Ovary (tissue), 3 donors: ENCODE data around the gene SNTA1.

Experiments used
- POLR2A ChIP-seq: fragments of 450-650 bp; IDR thresholded peaks from one replicate; pipeline ENCODE4 v1.6.1; 2017; ENCODE audit warnings: antibody characterized with exemption, mild to moderate bottlenecking, moderate library complexity
- TF ChIP-seq, protein P1 (sequence below), 3 donors: fragments of 450-650 bp in 2 of 3; fragments of 200-600 bp in 1 of 3; IDR thresholded peaks; one replicate each; pipeline versions ENCODE4 v1.5.1 to v1.8.0; 2016 to 2022; ENCODE audit warnings: antibody characterized with exemption in 3 of 3, mild to moderate bottlenecking in 1 of 3
- donor health status: DM: no; HTN: no; CAD: no.

DNA sequence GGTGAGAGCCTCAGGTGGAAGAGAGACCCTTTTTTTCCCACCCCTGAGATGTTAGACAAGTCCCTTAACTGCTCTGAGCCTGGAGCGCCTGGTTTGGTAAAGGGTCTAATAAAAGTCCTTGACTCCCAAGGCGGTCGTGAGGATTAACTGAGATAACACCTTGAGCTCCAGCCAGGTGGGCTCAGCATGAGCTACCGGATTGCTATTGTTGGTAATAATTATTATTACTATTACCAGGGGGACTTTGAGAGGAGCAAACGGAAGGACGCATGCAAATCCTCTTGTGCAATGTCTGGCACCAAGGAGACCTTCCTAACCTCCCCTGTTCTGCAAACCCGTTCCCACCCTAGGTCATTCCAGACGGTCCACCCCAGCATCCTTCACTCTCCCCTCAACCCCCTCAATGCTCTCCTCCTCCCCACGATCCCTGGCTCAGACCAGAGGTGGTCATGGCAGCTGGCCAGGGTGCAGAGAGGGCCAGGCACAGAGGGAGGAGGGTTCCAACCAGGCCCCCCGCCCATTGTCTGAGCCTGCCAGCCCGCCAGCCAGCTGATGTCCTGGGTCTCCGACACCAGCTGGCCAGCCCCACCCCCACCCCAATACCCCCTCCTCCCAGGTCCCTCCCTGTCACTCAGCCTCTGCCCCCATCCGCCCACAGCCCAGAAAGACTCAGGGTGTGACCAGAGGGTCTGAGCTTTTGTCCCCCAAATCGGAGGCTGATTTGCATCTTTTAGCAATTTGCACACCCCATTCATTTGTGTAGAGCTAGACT is 32.0 kb upstream of the SNTA1 start:
- TF ChIP-seq, protein P1, sequence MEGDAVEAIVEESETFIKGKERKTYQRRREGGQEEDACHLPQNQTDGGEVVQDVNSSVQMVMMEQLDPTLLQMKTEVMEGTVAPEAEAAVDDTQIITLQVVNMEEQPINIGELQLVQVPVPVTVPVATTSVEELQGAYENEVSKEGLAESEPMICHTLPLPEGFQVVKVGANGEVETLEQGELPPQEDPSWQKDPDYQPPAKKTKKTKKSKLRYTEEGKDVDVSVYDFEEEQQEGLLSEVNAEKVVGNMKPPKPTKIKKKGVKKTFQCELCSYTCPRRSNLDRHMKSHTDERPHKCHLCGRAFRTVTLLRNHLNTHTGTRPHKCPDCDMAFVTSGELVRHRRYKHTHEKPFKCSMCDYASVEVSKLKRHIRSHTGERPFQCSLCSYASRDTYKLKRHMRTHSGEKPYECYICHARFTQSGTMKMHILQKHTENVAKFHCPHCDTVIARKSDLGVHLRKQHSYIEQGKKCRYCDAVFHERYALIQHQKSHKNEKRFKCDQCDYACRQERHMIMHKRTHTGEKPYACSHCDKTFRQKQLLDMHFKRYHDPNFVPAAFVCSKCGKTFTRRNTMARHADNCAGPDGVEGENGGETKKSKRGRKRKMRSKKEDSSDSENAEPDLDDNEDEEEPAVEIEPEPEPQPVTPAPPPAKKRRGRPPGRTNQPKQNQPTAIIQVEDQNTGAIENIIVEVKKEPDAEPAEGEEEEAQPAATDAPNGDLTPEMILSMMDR (IDR thresholded peaks at IDR 0.05), result no peak
- no peak for TF ChIP-seq POLR2A
